T47D (cell line): Measurements from ENCODE around the gene EFHB.
"Not testable (repeated sequence)": the region's sequence is repeated elsewhere in the genome, so short reads cannot be mapped to it uniquely, and the experiment has no call there.

Experiments used
- DNase-seq, 2 experiments: peaks; one replicate each; pipeline versions ENCODE4 v3.0.0 to v3.0.0-alpha.2; 2011 to 2012; ENCODE audit warnings: low read depth in 1 of 2, low spot score in 1 of 2
- JUND ChIP-seq: IDR thresholded peaks from 2 replicates; pipeline ENCODE4 v1.6.1; 2012; ENCODE audit warnings: low read depth
- in situ Hi-C: cut with HindIII; loops from 2 replicates; pipeline ENCODE4 v1.10.0; 2016; ENCODE audit warnings: low sequenced_read_pairs, low pct_unique_long_range_greater_than_20kb

The EFHB gene

GRCh38 chr3:19934098-19934566 is at the start of gene EFHB:
Gene EFHB, minus strand, starts transcription at chr3:19934217. Its CDS starts 199 bp downstream, at chr3:19934018.
- no peak for TF ChIP-seq JUND
- in situ Hi-C loops = no loop called here
- DNase-seq = peak in 1 of 2 experiments; percentile 59

GRCh38 chr3:19972054-19972453 is 38.0 kb upstream of the EFHB start:
- in situ Hi-C loops = no loop called here
- no peak; the same call in 1 of the 2 replicates for TF ChIP-seq JUND
- DNase-seq = peak in 1 of 2 experiments; percentile 49

- no peak for DNase-seq
- in situ Hi-C loops = no loop called here
- TF ChIP-seq JUND = no peak
Measured at GRCh38 chr3:19970327-19970726, 36.3 kb upstream of the EFHB start.

GRCh38 chr3:19967812-19968211 is 33.8 kb upstream of the EFHB start:
- no peak for TF ChIP-seq JUND
- no peak for DNase-seq
- in situ Hi-C loops = no loop called here

- DNase-seq = no peak
- in situ Hi-C loops = no loop called here
- TF ChIP-seq JUND = no peak
Measured at GRCh38 chr3:19967208-19967607, 33.2 kb upstream of the EFHB start.

GRCh38 chr3:19961960-19962359 is 27.9 kb upstream of the EFHB start:
- TF ChIP-seq JUND = no peak
- DNase-seq = no peak
- in situ Hi-C loops = no loop called here

GRCh38 chr3:19960696-19961095 is 26.7 kb upstream of the EFHB start:
- DNase-seq = no peak
- TF ChIP-seq JUND = no peak
- in situ Hi-C loops = no loop called here

- in situ Hi-C loops = no loop called here
- DNase-seq = no peak
- no peak for TF ChIP-seq JUND
Measured at GRCh38 chr3:19959505-19959904, 25.5 kb upstream of the EFHB start.

- DNase-seq, in situ Hi-C loops: not testable (repeated sequence)
Measured at GRCh38 chr3:19957354-19957753, 23.3 kb upstream of the EFHB start.

- in situ Hi-C loops = no loop called here
- DNase-seq = no peak
Measured at GRCh38 chr3:19954676-19955075, 20.7 kb upstream of the EFHB start.

GRCh38 chr3:19950316-19950715 is 16.3 kb upstream of the EFHB start:
- TF ChIP-seq JUND = no peak
- DNase-seq = no peak
- in situ Hi-C loops = no loop called here

More at GRCh38 chr3:19954676-19955075, 20.7 kb upstream of the EFHB start:
- TF ChIP-seq JUND = no peak

- no peak for DNase-seq
Measured at GRCh38 chr3:19948226-19948591, 14.2 kb upstream of the EFHB start.

GRCh38 chr3:19947549-19948225 is 13.7 kb upstream of the EFHB start:
- in situ Hi-C loops = no loop called here
- peak in 1 of 2 experiments; percentile 61 for DNase-seq
- no peak for TF ChIP-seq JUND

More at GRCh38 chr3:19948226-19948591, 14.2 kb upstream of the EFHB start:
- no peak for TF ChIP-seq JUND
- in situ Hi-C loops = no loop called here
